Hepatocyte (in vitro differentiated cells): ENCODE data around the gene FAM171A2. TPM values are rescaled to one million over a fixed set of nuclear protein-coding genes. Genes with fewer than 3 reads are reported as not detected.

Experiments used
- DNase-seq: peaks from one replicate; pipeline ENCODE4 v3.0.0-alpha.2; 2016; ENCODE audit warnings: low spot score
- H2AFZ ChIP-seq: fragments of 200-600 bp; sonication (generic); 2 replicates; pipeline ENCODE4 v1.6.0; 2016; ENCODE audit warnings: antibody characterized with exemption, mild to moderate bottlenecking
- H3K27ac ChIP-seq: fragments of 200-600 bp; sonication (generic); 2 replicates; pipeline ENCODE4 v1.5.1; 2016; ENCODE audit warnings: mild to moderate bottlenecking
- H3K27me3 ChIP-seq: fragments of 200-600 bp; sonication (generic); 2 replicates; pipeline ENCODE4 v1.6.1; 2016
- H3K36me3 ChIP-seq: fragments of 200-600 bp; sonication (generic); replicated peaks from 2 replicates; pipeline ENCODE4 v1.5.1; 2016; ENCODE audit warnings: low read depth; ENCODE audit not compliant: insufficient read depth
- H3K4me1 ChIP-seq: fragments of 200-600 bp; sonication (generic); 2 replicates; pipeline ENCODE4 v1.5.1; 2016; ENCODE audit warnings: mild to moderate bottlenecking, moderate library complexity; ENCODE audit not compliant: insufficient read depth
- H3K4me2 ChIP-seq: fragments of 200-600 bp; sonication (generic); 2 replicates; pipeline ENCODE4 v1.6.0; 2016
- H3K4me3 ChIP-seq: fragments of 200-600 bp; sonication (generic); 2 replicates; pipeline ENCODE4 v1.5.1; 2016; ENCODE audit warnings: mild to moderate bottlenecking
- H3K79me2 ChIP-seq: fragments of 200-600 bp; sonication (generic); 2 replicates; pipeline ENCODE4 v1.6.0; 2017; ENCODE audit warnings: mild to moderate bottlenecking
- H3K9me2 ChIP-seq: fragments of 200-600 bp; sonication (generic); replicated peaks from 2 replicates; pipeline ENCODE4 v1.6.0; 2017; ENCODE audit warnings: mild to moderate bottlenecking; ENCODE audit not compliant: insufficient read depth
- H3K9me3 ChIP-seq: fragments of 200-600 bp; sonication (generic); 2 replicates; pipeline ENCODE4 v1.5.1; 2016; ENCODE audit warnings: low read depth, mild to moderate bottlenecking
- H4K20me1 ChIP-seq: fragments of 200-600 bp; sonication (generic); 2 replicates; pipeline ENCODE4 v1.6.0; 2016; ENCODE audit warnings: mild to moderate bottlenecking; ENCODE audit not compliant: insufficient read depth, poor library complexity, severe bottlenecking
- CTCF ChIP-seq: fragments of 200-600 bp; sonication (generic); IDR thresholded peaks from 2 replicates; pipeline ENCODE4 v1.5.1; 2016; ENCODE audit warnings: antibody characterized with exemption, mild to moderate bottlenecking; ENCODE audit not compliant: poor library complexity
- EZH2 ChIP-seq: fragments of 200-600 bp; sonication (generic); IDR thresholded peaks from 2 replicates; pipeline ENCODE4 v1.6.1; 2016; ENCODE audit warnings: antibody characterized with exemption, mild to moderate bottlenecking, borderline replicate concordance
- EZH2phosphoT487 ChIP-seq: fragments of 200-600 bp; sonication (generic); IDR thresholded peaks from one replicate; pipeline ENCODE4 v1.6.1; 2018; ENCODE audit warnings: antibody characterized with exemption, mild to moderate bottlenecking, low read depth, moderate library complexity; ENCODE audit not compliant: unreplicated experiment, severe bottlenecking
- WGBS: methylation state at CpG from one replicate; pipeline ENCODE4 v1.1.6; 2016; ENCODE audit warnings: low lambda C conversion rate; ENCODE audit errors: missing lambda C conversion rate; 5-methylcytosine and 5-hydroxymethylcytosine counted together
- polyA plus RNA-seq: library from polyadenylated mRNA; unstranded; fragments of >200 nt; fragmentation: Nextera tagmentation; extraction: Ambion mirVana; gene quantifications from 2 replicates; pipeline ENCODE4 v1.2.1, GENCODE V29; 2016
- total RNA-seq: library from RNA; depleted of rRNA; stranded (reverse); fragments of >200 nt; gene quantifications from 2 replicates; pipeline ENCODE4 v1.2.3, GENCODE V29; 2014

The FAM171A2 gene
- total and polyA plus RNA-seq, 2 experiments from 2014 or later: 13.9 to 22.8 TPM

DNA sequence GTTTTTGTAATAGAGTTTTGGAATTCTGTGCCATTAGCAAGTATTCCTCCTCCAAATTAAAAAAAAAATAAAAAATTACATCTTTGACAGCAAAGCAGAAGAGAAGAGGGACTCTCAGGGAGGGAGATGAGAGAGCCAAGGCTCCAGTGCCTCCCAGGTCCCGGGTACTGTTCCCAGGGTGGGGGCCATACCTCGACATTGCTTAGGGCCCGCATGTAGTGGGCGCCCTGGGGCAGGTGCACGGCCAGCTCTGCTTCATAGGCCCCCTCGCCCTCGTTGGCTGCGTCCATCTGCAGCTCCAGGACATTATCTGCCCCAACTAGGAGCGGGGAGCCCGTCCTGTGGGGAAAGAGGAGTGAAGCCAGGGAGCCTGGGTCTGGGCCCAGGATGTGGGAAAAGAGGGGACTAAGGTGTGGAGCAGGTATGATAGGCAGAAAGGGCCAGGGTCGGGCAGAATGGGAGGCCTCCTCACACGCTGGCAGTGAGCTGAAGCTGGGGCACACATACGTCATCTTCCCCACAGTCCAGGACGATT lies 14.6 kb upstream of the FAM171A2 start:
- H3K79me2 ChIP-seq: no peaks in the 10 kb centered on the region
- 85% methylated on average over 14 of the region's 14 CpGs for WGBS

DNA sequence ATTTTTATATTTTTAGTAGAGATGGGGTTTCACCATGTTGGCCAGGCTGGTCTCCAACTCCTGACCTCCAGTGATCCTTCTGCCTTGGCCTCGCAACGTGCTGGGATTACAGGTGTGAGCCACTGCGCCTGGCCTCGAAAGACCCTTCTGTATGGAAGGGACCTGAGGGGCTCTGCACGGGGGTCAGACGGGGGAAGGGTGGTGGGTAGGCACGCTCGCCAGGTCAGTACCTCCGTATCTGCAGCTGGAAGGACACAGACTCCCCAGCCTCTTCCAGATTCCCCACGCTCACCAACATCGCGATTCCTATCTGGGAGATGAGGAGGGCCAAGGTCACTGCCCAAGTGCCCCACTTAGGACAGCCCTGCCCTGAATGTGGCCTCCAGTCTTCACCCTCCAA lies 13.1 kb upstream of the FAM171A2 start:
- no peak for DNase-seq
- Histone ChIP-seq H2AFZ (no peak overlapping the region), H3K4me3 (no peak overlapping the region), H3K9me2 (no peaks in the 10 kb centered on the region), H3K36me3 (no peaks in the 10 kb centered on the region), H3K27me3 (no peaks in the 10 kb centered on the region), H4K20me1 (no peaks in the 10 kb centered on the region), H3K4me2 (no peak overlapping the region), H3K4me1 (no peaks in the 10 kb centered on the region), H3K27ac (no peak overlapping the region), H3K79me2 (no peaks in the 10 kb centered on the region), H3K9me3 (no peaks in the 10 kb centered on the region)
- TF ChIP-seq EZH2phosphoT487 (no peak), EZH2 (no peak), CTCF (no peak)
- 97% methylated on average over 12 of the region's 12 CpGs for WGBS

More for the DNA sequence above, 14.6 kb upstream of the FAM171A2 start:
- Histone ChIP-seq H3K9me2 (no peaks in the 10 kb centered on the region), H2AFZ (no peak overlapping the region), H3K4me2 (no peak overlapping the region), H4K20me1 (no peaks in the 10 kb centered on the region), H3K9me3 (no peaks in the 10 kb centered on the region), H3K4me3 (no peak overlapping the region), H3K27me3 (peaks cover 5% of the 10 kb centered on the region), H3K27ac (no peak overlapping the region), H3K4me1 (no peaks in the 10 kb centered on the region), H3K36me3 (no peaks in the 10 kb centered on the region)
- no peak for TF ChIP-seq EZH2
- no peak for TF ChIP-seq EZH2phosphoT487
- TF ChIP-seq CTCF: no peak
- DNase-seq: no peak

GRCh38 chr17:44376124-44376523 lies 12.5 kb upstream of the FAM171A2 start:
- TF ChIP-seq EZH2: no peak
- TF ChIP-seq CTCF: peak; percentile 29
- TF ChIP-seq EZH2phosphoT487: no peak
- Histone ChIP-seq H3K9me2 (no peaks in the 10 kb centered on the region), H3K9me3 (no peaks in the 10 kb centered on the region), H3K4me2 (no peak overlapping the region), H3K4me3 (no peak overlapping the region), H3K79me2 (no peaks in the 10 kb centered on the region), H3K4me1 (no peaks in the 10 kb centered on the region), H2AFZ (no peak overlapping the region), H3K36me3 (no peaks in the 10 kb centered on the region), H4K20me1 (no peaks in the 10 kb centered on the region), H3K27me3 (no peaks in the 10 kb centered on the region), H3K27ac (no peak overlapping the region)
- 38% methylated on average over 5 of the region's 5 CpGs for WGBS
- DNase-seq: no peak
